T-helper 2 cell treated with Interferon-gamma antibody and Interleukin-4, amounts not matched to agents 100 ng/mL and 5 ng/mL, for 36 hours (primary cell): ENCODE results near the gene SAMD14. TPM values are rescaled to one million over a fixed set of nuclear protein-coding genes. Genes with fewer than 3 reads are reported as not detected.

Experiments used
- intact Hi-C: fragments of 100-400 bp; cut with micrococcal nuclease; formaldehyde crosslinking; loops from one replicate; pipeline ENCODE4 v1.15.1; 2023
- total RNA-seq: library from RNA; stranded (reverse); gene quantifications from 2 replicates; pipeline ENCODE4 v1.2.3, GENCODE V29; 2022

Gene SAMD14
- total RNA-seq, 1 donor from 2014 or later: 0.98 TPM

DNA sequence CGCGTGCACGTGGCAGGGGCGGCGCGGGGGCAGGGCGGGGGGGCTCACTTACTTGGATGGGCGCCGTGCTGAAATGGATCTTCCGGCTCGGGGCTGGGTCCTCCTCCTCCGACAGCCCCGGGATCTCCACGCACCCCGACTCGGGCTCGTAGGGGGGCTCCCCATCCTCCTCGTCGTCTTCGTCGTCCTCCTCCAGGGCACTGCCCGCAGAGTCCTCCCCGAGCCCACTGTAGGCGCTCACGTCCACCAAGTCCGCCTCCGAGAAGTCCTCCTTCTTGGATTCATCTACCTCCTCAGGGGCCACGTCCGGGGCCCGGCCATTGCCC, 19.1 kb upstream of the SAMD14 start:
- intact Hi-C loops: loop anchor here (10.0 kb wide), 1 partner anchor 976 kb away; the partner anchor contains the start of gene SPAG9

- intact Hi-C loops: loop anchor here (10.0 kb wide), 1 partner anchor 976 kb away; the partner anchor contains the start of gene SPAG9
Measured at GRCh38 chr17:50148226-50149090, 18.5 kb upstream of the SAMD14 start.

DNA sequence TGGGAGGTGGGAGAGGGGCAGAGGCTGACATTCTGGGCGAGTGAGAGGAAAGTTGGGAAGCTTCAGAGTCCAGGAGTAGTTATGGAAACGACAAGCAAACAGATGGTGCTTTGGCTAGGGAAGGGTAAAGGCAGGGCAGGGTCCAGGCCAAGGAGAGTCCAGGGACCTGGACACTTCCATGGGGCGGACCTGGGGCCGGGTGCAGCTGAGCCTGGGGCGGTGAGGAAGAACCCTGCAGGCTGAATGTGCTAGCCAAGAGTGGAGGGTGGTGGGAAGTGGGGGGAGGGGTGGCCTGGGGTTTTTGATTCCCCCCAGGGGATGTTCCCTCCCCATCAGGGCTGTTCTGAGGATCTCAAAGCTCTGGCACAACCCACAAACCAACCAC, 17.9 kb upstream of the SAMD14 start:
- intact Hi-C loops: loop anchor here (10.0 kb wide), 1 partner anchor 977 kb away; the partner anchor contains the start of gene SPAG9

- intact Hi-C loops: loop anchor here (10.0 kb wide), 1 partner anchor 978 kb away; the partner anchor contains the start of gene SPAG9
Measured at GRCh38 chr17:50146927-50147665, 17.1 kb upstream of the SAMD14 start.

DNA sequence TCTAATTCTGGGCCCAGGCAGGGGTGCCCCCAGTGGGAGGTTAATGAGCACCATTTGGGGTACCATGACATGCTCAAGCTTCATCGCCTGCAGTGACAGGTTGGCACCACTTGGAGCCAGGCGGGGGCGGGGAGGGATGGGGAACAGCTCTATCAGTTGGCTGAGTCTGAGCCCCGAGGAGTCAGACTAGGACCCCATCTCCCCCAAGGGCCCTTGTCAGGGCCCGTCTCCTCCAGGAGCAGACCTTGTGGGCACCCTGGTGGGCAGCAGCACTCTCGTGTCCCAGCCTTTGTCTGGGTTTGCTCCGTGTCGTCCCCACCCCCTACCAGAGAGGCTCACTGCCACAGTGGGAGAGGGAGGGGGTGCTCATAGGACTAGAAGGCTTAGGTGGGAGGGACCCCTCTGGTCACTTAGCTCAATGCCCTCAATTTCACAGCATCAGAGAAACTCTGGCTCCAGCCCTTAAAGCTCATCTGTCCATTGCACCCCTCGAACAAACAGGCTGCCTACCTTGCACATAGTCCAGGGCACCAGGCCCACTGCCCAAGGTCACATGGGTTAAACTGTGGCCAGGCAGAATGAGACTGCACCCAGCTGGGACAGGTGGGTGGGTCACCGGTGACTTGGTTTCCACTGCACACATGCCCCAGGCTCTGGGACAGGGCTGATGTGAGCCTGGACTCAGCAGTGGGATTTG, 16.4 kb upstream of the SAMD14 start:
- intact Hi-C loops: loop anchor here (10.0 kb wide), 1 partner anchor 978 kb away; the partner anchor contains the start of gene SPAG9

DNA sequence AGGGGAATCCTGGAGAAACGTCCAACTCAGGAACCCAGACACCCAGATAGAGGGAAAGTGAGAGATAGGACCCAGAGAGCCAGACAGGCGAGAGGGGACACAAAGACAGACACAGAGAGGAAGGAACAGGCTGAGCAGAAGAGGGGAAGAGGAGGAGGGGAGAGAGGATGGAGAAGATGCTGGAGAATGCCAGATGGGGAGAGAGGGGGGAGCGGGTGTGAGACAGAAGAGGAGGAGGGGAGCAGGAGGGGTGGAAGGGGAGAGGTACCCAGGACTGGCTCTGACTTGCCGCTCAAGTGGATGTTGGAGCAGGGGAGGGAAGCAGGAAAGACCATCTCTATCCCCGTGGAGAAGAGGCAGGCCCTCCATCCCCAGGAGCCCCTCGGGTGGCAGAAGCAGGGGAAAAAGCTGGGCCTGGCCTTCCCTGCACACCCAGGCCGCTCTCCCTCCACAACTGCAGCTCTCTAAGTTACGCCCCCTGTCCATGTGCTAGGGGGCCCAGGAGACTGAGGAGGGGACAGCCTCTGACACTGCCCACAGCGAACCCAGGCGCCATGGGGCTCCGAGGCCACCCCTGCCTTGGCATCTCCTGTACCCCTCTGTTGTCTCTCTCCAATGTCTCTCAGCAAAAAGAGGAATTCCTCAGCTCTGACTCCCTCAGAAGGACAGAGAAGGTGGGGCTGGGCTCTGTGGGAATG, 15.7 kb upstream of the SAMD14 start:
- intact Hi-C loops: loop anchor here (10.0 kb wide), 1 partner anchor 979 kb away; the partner anchor contains the start of gene SPAG9

GRCh38 chr17:50144845-50145531, 15.0 kb upstream of the SAMD14 start:
- intact Hi-C loops: loop anchor here (10.0 kb wide), 1 partner anchor 980 kb away; the partner anchor contains the start of gene SPAG9

DNA sequence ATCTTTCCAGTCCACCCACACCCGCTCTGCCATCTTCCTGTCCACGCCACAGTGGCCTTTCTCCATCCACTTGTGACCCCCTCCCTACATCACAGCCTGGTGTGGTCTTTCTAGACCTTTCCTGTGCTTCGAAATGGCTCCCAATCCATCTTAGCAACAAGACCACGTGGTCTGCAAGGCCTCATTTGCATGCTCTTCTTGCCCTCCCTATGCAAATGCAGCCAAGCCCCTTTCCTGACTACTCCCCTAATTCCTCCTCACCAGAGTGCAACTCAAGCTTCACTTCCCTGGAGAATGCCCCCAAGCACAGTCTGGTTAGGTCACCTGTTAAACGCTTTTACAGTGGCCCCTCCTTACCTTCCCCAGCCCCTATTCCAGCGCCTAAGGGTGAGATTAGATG, 14.4 kb upstream of the SAMD14 start:
- intact Hi-C loops: loop anchor here (10.0 kb wide), 1 partner anchor 980 kb away; the partner anchor contains the start of gene SPAG9

DNA sequence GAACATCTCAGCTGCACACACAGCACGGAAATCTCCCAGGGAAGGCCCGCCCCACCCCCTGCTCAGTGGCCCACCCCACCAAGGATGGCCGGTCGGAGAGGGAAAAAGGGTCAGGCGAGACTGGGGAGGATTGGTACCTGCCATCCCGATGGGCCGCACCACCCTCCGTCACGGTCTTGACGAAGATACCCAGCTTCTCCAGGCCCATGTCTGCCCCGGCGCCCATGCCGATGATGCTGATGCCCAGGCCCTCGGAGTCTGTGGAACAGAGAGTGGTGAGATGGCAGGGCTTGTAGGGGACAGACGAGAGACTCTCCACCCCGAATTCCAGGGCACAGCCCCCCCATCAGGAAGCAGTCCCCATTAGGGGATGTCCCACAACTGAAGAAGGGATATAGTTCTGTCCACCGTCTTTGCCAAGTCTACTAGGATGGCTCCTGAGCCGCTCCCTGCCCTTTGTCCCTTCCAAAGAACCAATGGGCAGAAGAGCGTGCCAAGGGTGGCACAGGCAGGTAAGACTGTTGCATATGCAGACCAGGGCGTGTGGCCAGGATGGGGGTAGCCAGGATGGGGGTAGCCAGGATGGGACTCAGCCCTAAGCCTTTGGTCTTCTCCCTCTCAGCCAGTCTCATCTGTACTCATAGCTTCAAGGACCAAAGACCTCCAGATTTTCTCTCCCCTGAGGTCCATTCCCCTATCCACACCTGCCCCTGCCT, 13.7 kb upstream of the SAMD14 start:
- intact Hi-C loops: loop anchor here (10.0 kb wide), 1 partner anchor 981 kb away; the partner anchor contains the start of gene SPAG9

- intact Hi-C loops: loop anchor here (10.0 kb wide), 1 partner anchor 983 kb away; the partner anchor contains the start of gene SPAG9
Measured at GRCh38 chr17:50141745-50142110, 11.8 kb upstream of the SAMD14 start.

DNA sequence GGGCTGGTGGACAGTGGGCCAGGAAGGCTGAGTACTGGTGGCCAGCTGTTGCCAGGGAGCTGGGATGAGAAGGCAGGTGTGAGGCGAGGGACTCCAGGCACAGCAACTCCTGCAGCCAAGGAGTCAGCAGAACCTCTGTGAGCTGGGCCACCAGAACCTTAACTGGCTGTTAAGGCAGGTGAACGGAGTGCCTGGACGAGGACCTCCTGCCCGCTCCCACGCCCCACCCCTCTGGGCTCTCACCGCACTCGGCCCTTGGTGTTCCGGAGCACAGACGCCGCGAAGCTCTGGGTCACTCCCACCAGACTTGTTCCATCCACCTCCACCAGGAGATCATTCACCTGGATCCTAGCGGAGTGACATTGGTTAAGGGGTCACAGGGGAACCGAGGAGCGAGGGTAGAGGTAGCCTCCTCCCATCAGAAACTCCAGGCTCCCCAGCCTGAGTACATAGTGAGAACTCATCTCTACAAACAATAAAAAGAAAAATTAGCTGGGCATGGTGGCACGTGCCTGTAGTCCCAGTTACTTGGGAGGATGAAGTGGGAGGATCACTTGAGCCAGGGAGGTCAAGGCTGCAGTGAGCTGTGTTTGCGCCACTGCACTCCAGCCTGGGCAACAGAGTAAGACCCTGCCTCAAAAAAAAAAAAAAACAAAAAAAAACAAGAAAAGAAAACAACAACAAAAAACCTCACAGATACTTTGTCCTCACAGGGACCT, 11.2 kb upstream of the SAMD14 start:
- intact Hi-C loops: loop anchor here (10.0 kb wide), 1 partner anchor 984 kb away; the partner anchor contains the start of gene SPAG9

DNA sequence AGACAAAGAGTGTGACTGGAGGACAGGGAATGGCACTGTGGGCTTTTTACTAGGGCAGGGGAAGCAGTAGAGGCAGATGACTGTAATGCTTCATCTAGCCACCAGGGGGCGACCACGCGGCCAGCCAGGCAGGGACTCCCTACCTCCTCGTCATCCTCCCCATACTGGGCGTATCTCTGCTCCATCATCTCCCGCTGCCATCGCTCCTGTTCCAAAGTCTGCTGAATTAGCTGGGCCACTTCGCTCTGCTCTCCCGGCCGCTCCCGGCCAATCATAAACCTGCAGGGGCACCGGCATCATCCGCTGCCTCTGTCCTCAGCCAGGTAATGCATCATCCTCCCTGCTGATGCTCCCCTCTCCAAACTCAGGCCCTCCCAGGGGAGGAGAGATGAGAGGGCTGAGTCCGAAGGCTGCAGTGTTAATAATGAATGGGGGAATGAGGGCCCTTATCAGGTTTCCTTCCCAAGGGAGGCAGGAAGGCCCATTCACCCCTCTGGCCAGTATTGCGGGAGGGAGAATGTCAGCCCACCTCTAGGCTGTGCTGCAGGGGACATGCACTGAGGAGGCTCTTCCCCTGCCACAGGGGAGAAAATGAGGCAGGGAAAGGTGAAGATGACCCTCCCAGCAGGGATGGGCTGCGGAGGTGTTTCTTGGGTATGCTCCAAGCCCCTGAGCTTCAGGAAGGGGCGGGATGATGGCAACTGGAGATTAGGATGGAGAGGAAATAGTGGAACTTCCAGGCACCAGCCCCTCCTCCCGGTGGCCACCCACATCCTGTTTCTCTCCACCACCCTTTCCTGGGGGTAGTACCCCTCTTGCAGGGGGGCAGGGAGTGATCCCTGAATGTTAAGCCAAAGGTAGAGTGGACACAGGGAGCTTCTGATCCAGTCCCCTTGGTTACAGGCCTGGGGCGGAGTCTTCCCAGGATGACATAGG, 10.3 kb upstream of the SAMD14 start:
- intact Hi-C loops: loop anchor here (1.0 to 10.0 kb wide), 4 partner anchors 8 to 985 kb away; partner anchors contain the start of gene SPAG9

DNA sequence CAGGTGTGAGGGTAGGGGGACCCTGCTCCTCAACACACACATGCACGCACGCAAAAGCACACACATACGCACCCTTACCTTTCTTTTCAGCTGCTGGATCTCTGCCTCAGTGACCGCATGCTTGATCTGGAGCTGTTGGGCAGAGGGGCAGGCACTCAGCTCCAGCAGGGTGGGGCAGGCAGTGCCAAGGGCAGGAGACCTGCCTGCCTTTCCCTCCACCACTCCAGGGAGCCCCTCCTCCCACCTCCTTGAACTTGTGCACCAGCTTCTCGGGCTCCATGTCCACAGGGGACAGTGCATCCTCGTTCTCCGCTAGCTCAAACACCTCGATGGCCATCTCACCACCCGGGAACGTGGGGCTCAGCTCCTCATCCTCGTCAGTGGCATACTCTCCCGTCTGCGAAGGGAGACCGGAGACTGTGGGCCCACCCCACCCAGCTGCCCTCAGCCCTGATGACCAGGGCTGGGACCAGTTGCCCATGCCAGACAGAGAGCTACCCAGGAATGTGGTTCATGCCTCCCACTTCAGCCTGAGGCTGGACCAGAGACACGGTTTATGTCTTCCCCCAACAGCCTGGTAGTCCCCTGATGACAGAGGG, 9.3 kb upstream of the SAMD14 start:
- intact Hi-C loops: no loop called here

DNA sequence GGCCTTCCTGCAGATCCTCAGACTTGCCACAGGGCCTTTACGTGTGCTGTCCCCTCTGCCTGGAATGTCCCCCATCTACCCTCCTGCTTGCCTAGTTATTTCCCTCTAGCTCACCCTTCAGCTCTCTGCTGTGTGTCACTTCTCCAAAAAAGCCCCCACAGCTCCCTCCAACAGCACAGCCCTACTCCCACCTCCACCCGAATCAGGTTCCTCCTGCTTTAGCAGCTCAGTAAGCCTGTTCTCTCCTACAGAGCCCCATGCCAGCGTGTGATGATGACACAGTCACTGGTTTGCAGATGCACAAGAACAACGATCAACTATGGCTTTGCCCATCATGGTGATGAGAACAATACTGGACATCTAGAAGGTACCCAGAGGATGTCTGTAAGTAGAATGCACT, 7.1 kb upstream of the SAMD14 start:
- intact Hi-C loops: no loop called here

DNA sequence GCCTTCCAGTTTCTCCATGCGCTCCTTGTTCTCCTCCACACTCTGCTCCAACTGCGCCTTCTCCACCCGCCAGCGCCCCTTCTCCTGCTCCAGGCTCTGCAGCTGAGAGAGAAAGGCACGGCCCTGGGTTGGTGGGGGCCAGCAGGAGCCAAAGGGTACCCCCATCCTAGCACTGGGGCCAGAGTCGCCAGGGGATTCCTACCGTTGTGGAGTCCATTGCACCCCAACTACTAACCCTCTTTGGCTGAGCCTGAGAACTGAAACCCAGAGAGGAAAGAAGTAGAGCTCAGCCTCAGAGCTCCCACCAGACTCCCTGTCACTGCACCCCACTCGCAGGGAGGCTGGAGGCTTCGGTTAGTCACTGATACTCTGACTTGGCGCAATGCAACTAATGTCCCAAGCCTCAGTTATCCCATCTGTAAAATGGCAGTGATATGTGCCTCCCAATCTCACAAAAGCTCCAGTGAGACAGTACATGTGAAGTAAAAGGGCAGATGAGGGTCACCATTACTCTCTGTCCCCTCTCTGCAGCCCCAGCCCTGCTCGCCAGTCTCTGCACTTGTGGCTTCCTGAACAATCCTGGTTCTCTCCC, 6.2 kb upstream of the SAMD14 start:
- intact Hi-C loops: no loop called here

- intact Hi-C loops: no loop called here
Measured at GRCh38 chr17:50135316-50136095, 5.5 kb upstream of the SAMD14 start.
